Uterus (tissue), 4 donors: ENCODE measurements around the gene ARL8A. TPM values are rescaled to one million over a fixed set of nuclear protein-coding genes. Genes with fewer than 3 reads are reported as not detected.
A peak's percentile ranks its signal among the peaks of the same experiment; 100 is the strongest.
"Not testable (repeated sequence)": the region's sequence is repeated elsewhere in the genome, so short reads cannot be mapped to it uniquely, and the experiment has no call there.

Source experiments
- DNase-seq, 2 donors: peaks; one replicate each; pipeline ENCODE4 v3.0.0-alpha.2; 2019 to 2020
- H3K27ac ChIP-seq, 2 donors: fragments of 200-600 bp; sonication (generic); 1 replicate in 1 of 2; 2 replicates in 1 of 2; pipeline ENCODE4 v1.5.1; 2016 to 2018
- H3K27me3 ChIP-seq, 2 donors: fragments of 200-600 bp; sonication (generic); one replicate each; pipeline ENCODE4 v1.5.1; 2018 to 2019; ENCODE audit warnings: control low read depth in 1 of 2
- H3K36me3 ChIP-seq, 2 donors: fragments of 200-600 bp; sonication (generic); one replicate each; pipeline ENCODE4 v1.5.1; 2019; ENCODE audit warnings: control low read depth in 1 of 2
- H3K4me1 ChIP-seq, 2 donors: fragments of 200-600 bp; sonication (generic); one replicate each; pipeline ENCODE4 v1.5.1; 2018 to 2019; ENCODE audit warnings: control low read depth in 1 of 2
- H3K4me3 ChIP-seq, 2 donors: fragments of 200-600 bp; sonication (generic); 1 replicate in 1 of 2; 2 replicates in 1 of 2; pipeline ENCODE4 v1.5.1; 2018 to 2019; ENCODE audit warnings: mild to moderate bottlenecking in 1 of 2
- H3K9me3 ChIP-seq, 2 donors: fragments of 200-600 bp; sonication (generic); one replicate each; pipeline ENCODE4 v1.5.1; 2019; ENCODE audit warnings: control low read depth in 1 of 2
- POLR2A ChIP-seq, 2 donors: fragments of 450-650 bp; IDR thresholded peaks; one replicate each; pipeline ENCODE4 v1.6.1; 2016; ENCODE audit warnings: antibody characterized with exemption in 2 of 2, mild to moderate bottlenecking in 1 of 2, moderate library complexity in 1 of 2
- intact Hi-C: fragments of 100-400 bp; cut with DNase I; formaldehyde crosslinking; loops from one replicate; pipeline ENCODE4 v1.15.1; 2023; ENCODE audit warnings: low total_unique reads
- total RNA-seq, 4 donors: library from RNA; depleted of rRNA in 3 of 4; stranded (reverse); fragments of >200 nt in 3 of 4; gene quantifications; one replicate each; pipeline versions ENCODE4 v1.1.0 to v1.2.4, GENCODE V29; 2014 to 2023
- TF ChIP-seq, protein P1 (sequence below), 4 experiments: fragments of 200-600 bp in 2 of 4; fragments of 450-650 bp in 2 of 4; sonication (generic) in 2 of 4; IDR thresholded peaks; one replicate each; pipeline ENCODE4 v1.5.1; 2016 to 2019; ENCODE audit warnings: antibody characterized with exemption in 4 of 4, mild to moderate bottlenecking in 2 of 4, moderate library complexity in 1 of 4
- donor health status: DM: yes; HTN: yes; CAD: no.

Gene ARL8A
- total RNA-seq, 4 donors from 2014 or later: 4.6 to 86.2 (median 18.7) TPM

DNA sequence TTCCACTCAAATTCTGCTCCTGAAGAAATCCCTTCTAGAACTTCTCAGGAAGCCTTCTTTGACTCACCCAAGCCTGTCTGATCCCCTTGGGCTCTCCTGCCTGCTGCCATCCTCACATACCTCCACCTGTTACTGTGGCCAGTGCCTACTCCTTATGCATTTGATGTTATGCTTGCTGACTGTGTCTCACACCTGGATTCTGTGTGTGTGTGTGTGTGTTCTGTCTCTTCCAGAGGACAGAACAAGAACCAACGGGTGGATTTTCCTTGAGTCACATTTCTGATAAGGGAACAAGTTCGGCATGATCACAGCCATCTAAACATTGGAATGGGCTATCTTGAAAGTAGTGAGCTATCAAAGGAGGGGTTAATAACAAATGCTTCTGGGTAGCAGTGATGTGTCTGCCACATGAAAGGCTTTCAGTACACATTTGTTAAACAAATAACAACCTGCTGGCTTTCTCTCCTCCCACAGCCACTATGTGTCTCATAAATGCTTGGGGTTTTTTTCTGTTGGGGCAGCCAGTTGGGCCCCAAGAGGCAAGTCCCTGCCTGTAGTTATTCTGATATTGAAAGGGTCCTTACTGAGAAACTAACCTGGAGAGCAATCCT is 30.7 kb downstream of the ARL8A start:
- no peaks in the 10 kb centered on the region for H3K9me3 ChIP-seq
- no peak overlapping the region for H3K4me3 ChIP-seq
- H3K4me1 ChIP-seq: peaks cover 0 to 6% of the 10 kb centered on the region in 2 donors
- intact Hi-C loops: no loop called here
- H3K27ac ChIP-seq: no peak overlapping the region
- H3K27me3 ChIP-seq: no peaks in the 10 kb centered on the region
- no peak for DNase-seq
- no peaks in the 10 kb centered on the region for H3K36me3 ChIP-seq
- no peak for TF ChIP-seq POLR2A (IDR thresholded peaks at IDR 0.05)
- TF ChIP-seq, protein P1, sequence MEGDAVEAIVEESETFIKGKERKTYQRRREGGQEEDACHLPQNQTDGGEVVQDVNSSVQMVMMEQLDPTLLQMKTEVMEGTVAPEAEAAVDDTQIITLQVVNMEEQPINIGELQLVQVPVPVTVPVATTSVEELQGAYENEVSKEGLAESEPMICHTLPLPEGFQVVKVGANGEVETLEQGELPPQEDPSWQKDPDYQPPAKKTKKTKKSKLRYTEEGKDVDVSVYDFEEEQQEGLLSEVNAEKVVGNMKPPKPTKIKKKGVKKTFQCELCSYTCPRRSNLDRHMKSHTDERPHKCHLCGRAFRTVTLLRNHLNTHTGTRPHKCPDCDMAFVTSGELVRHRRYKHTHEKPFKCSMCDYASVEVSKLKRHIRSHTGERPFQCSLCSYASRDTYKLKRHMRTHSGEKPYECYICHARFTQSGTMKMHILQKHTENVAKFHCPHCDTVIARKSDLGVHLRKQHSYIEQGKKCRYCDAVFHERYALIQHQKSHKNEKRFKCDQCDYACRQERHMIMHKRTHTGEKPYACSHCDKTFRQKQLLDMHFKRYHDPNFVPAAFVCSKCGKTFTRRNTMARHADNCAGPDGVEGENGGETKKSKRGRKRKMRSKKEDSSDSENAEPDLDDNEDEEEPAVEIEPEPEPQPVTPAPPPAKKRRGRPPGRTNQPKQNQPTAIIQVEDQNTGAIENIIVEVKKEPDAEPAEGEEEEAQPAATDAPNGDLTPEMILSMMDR (IDR thresholded peaks at IDR 0.05): no peak

- H3K9me3 ChIP-seq: no peaks in the 10 kb centered on the region
- H3K36me3 ChIP-seq: no peaks in the 10 kb centered on the region
- H3K4me3 ChIP-seq: no peak overlapping the region
- H3K4me1 ChIP-seq: peaks cover 0 to 6% of the 10 kb centered on the region in 2 donors
- intact Hi-C loops: no loop called here
- TF ChIP-seq POLR2A (IDR thresholded peaks at IDR 0.05): no peak
- TF ChIP-seq, protein P1 (IDR thresholded peaks at IDR 0.05): no peak
- no peak for DNase-seq
- no peaks in the 10 kb centered on the region for H3K27me3 ChIP-seq
- peak overlapping the region in 1 of 2 donors; percentile 45 for H3K27ac ChIP-seq
These were observed 31.5 kb downstream of the ARL8A start for GRCh38 chr1:202112859-202113689.

GRCh38 chr1:202111589-202111988 is 32.9 kb downstream of the ARL8A start:
- H3K27me3 ChIP-seq, H3K9me3 ChIP-seq, H3K4me1 ChIP-seq, H3K4me3 ChIP-seq, DNase-seq, H3K27ac ChIP-seq, intact Hi-C loops, H3K36me3 ChIP-seq: not testable (repeated sequence)

DNA sequence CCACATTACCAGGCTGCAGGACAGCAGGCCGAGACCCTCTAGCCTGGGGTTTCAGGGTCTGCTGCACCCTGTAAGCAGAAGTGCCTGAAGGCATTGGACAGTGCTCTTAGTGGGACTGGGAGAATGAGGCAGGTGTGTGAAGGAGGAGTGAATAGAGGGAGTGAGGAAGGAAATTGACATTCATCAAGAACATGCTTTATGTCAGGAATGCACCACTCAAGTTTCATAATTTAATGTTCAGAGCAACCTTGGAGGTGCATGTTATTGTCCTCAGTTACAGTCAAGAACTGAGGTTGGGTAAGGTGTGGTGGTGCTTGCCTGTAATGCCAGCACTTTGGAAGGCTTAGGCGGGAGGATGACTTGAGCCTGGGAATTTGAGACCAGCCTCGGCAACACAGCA is 33.6 kb downstream of the ARL8A start:
- no peak for TF ChIP-seq POLR2A (IDR thresholded peaks at IDR 0.05)
- TF ChIP-seq, protein P1 (IDR thresholded peaks at IDR 0.05): no peak
- no peaks in the 10 kb centered on the region for H3K27me3 ChIP-seq
- intact Hi-C loops: no loop called here
- no peak overlapping the region for H3K4me3 ChIP-seq
- H3K9me3 ChIP-seq: no peaks in the 10 kb centered on the region
- no peak for DNase-seq
- no peaks in the 10 kb centered on the region for H3K36me3 ChIP-seq
- H3K4me1 ChIP-seq: peaks cover 0 to 6% of the 10 kb centered on the region in 2 donors
- H3K27ac ChIP-seq: no peak overlapping the region

GRCh38 chr1:202107801-202108731 is 36.5 kb downstream of the ARL8A start:
- no peaks in the 10 kb centered on the region for H3K27me3 ChIP-seq
- no peak overlapping the region for H3K27ac ChIP-seq
- no peaks in the 10 kb centered on the region for H3K9me3 ChIP-seq
- H3K36me3 ChIP-seq: no peaks in the 10 kb centered on the region
- H3K4me1 ChIP-seq: peaks cover 0 to 2% of the 10 kb centered on the region in 2 donors
- intact Hi-C loops: no loop called here
- no peak for DNase-seq
- H3K4me3 ChIP-seq: no peak overlapping the region
- TF ChIP-seq, protein P1 (IDR thresholded peaks at IDR 0.05): no peak
- no peak for TF ChIP-seq POLR2A (IDR thresholded peaks at IDR 0.05)
